GM19025 (cell line): ENCODE data around the gene OR52I2.
A peak's percentile ranks its signal among the peaks of the same experiment; 100 is the strongest.

Experiments
- ATAC-seq: cut with Tn5 transposase; IDR thresholded peaks from one replicate; pipeline ENCODE4 v1.9.1; 2021; ENCODE audit warnings: mild to moderate bottlenecking, low read depth, moderate library complexity; ENCODE audit not compliant: unreplicated experiment

Gene OR52I2

GRCh38 chr11:4607096-4607495 is 25.6 kb downstream of the OR52I2 start:
- ATAC-seq, result no peak

GRCh38 chr11:4607781-4608666 is 26.5 kb downstream of the OR52I2 start, which contains the start of gene TRIM68:
TSS of gene TRIM68 (minus strand) at chr11:4608231. CDS start at chr11:4605504, 2,727 bp downstream.
- peak; percentile 100 for ATAC-seq

- ATAC-seq, result no peak
Observed at GRCh38 chr11:4610258-4610935, 28.9 kb downstream of the OR52I2 start.

GRCh38 chr11:4611986-4612385 is 30.4 kb downstream of the OR52I2 start:
- no peak for ATAC-seq

- ATAC-seq, result no peak
Observed at GRCh38 chr11:4615856-4616444, 34.4 kb downstream of the OR52I2 start.

- no peak for ATAC-seq
Observed at GRCh38 chr11:4619514-4619913, 38.0 kb downstream of the OR52I2 start.

GRCh38 chr11:4626207-4627099 is 44.9 kb downstream of the OR52I2 start:
- no peak for ATAC-seq

- ATAC-seq, result no peak
Observed at GRCh38 chr11:4636136-4636535, 54.6 kb downstream of the OR52I2 start.

GRCh38 chr11:4636962-4637661 is 55.6 kb downstream of the OR52I2 start, which contains the start of gene OR51D1:
TSS of gene OR51D1 (plus strand) at chr11:4637477. CDS start at chr11:4639791, 2,314 bp downstream.
- peak; percentile 89 for ATAC-seq

GRCh38 chr11:4637662-4638047 is 56.1 kb downstream of the OR52I2 start:
- no peak for ATAC-seq

- no peak for ATAC-seq
Observed at GRCh38 chr11:4639931-4640330, 58.4 kb downstream of the OR52I2 start.

- no peak for ATAC-seq
Observed at GRCh38 chr11:4641501-4641900, 60.0 kb downstream of the OR52I2 start.

- no peak for ATAC-seq
Observed at GRCh38 chr11:4642043-4642442, 60.5 kb downstream of the OR52I2 start.
